ENCODE measurements around the gene H2AZ1. TPM values are rescaled to one million over a fixed set of nuclear protein-coding genes. Genes with fewer than 3 reads are reported as not detected.

The H2AZ1 gene
- total and polyA plus RNA-seq, 9 of the 15 experiments (the other 6 are each of a cell fraction or from before 2014, with no cell fraction given): 605 to 4,380 (median 768) TPM

DNA sequence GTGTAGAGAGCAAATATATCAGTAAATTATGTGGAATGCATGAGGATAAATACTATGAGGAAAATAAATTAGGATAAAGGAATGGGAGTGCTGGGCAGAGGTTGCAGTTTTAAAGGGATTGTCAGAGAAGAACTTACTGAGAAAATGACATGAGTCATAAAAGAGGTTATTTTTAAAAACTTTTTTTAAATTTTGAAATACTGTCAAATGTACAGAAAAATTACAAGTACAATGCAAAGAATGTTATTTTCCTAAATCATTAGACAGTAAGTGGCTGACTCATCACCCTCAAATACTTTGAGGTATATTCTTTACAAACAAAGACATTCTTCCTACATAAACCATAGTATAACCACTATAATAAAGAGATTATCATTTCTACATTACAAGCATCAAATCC, 29.8 kb upstream of the H2AZ1 start:
- FAIRE-seq (no peak), DNase-seq (ENCODE audit: extremely low read depth in 1 of 4, low spot score in 3 of 4) (no peak), ATAC-seq (no peak)
- no peak overlapping the region for H3K4me3 ChIP-seq
- no peaks in the 10 kb centered on the region for H3K9me1 ChIP-seq (ENCODE audit: control insufficient read depth, insufficient read depth, low read length)
- BruUV-seq (replicated peaks): no TSS peak
- no peaks in the 10 kb centered on the region for H3K4me1 ChIP-seq (replicated peaks in 1 of 2; ENCODE audit: control insufficient read depth in 2 of 2, insufficient read depth in 2 of 2, low read length in 2 of 2)
- H3K9ac ChIP-seq (ENCODE audit: insufficient read depth in 1 of 2, low read depth in 2 of 2, low read length in 2 of 2): no peak overlapping the region
- POLR2A ChIA-PET: no interaction called here
- no peak overlapping the region for H3K27ac ChIP-seq (ENCODE audit: extremely low read depth, low read depth, low read length)
- H3K27me3 ChIP-seq (ENCODE audit: control insufficient read depth in 2 of 2, insufficient read depth in 2 of 2, low read length in 2 of 2): no peaks in the 10 kb centered on the region
- TF ChIP-seq TEAD1 (CRISPR knock-in tag; IDR thresholded peaks at IDR 0.05) (no peak), HCFC1 (IDR thresholded peaks at IDR 0.05; ENCODE audit: low read depth, low read length) (no peak), KDM4B (IDR thresholded peaks at IDR 0.05; ENCODE audit: borderline replicate concordance in 2 of 2, low read depth in 1 of 2) (no peak), EGR1 (conservative IDR thresholded peaks at IDR 0.05) (no peak), HNRNPUL1 (IDR thresholded peaks at IDR 0.05; ENCODE audit: low read length) (no peak), NBN (IDR thresholded peaks at IDR 0.05; ENCODE audit: low read depth) (no peak), JUN (IDR thresholded peaks at IDR 0.05; ENCODE audit: borderline replicate concordance, low read depth, low read length) (no peak), JUN (CRISPR knock-in tag; IDR thresholded peaks at IDR 0.05; ENCODE audit: borderline replicate concordance) (no peak), NFIC (IDR thresholded peaks at IDR 0.05) (no peak)
- no peaks in the 10 kb centered on the region for H3K79me2 ChIP-seq (ENCODE audit: control insufficient read depth, insufficient read depth, low read length)
- no peak overlapping the region for H3K4me2 ChIP-seq (ENCODE audit: insufficient read depth, low read length)
- CTCF ChIA-PET (ENCODE audit: low intra/inter-chr PET ratio): no interaction called here
- in situ Hi-C loops (cut with MboI): no loop called here
- no peaks in the 10 kb centered on the region for H3K9me3 ChIP-seq (replicated peaks; ENCODE audit: control insufficient read depth, insufficient read depth, low read depth, low read length)
- intact Hi-C loops (cut with micrococcal nuclease): no loop called here
- H4K20me1 ChIP-seq (replicated peaks; ENCODE audit: control insufficient read depth, insufficient read depth, low read length): no peaks in the 10 kb centered on the region
- H2AFZ ChIP-seq (ENCODE audit: low read depth, low read length): no peak overlapping the region
- no peaks in the 10 kb centered on the region for H3K36me3 ChIP-seq (ENCODE audit: control insufficient read depth, insufficient read depth, low read length)

Measured in K562 (cell line).